Right atrium auricular region (tissue), 2 donors: Measurements from ENCODE around the gene PAFAH1B2. TPM values are rescaled to one million over a fixed set of nuclear protein-coding genes. Genes with fewer than 3 reads are reported as not detected.

Source experiments
- DNase-seq: peaks from one replicate; pipeline ENCODE4 v3.0.0-alpha.2; 2019; ENCODE audit warnings: low spot score
- H3K27ac ChIP-seq, 2 donors: fragments of 200-600 bp; sonication (generic); 1 replicate in 1 of 2; 2 replicates in 1 of 2; pipeline ENCODE4 v1.5.1; 2016 to 2019
- H3K27me3 ChIP-seq, 2 donors: fragments of 200-600 bp; sonication (generic); one replicate each; pipeline versions ENCODE4 v1.5.1 to v1.6.0; 2017 to 2019
- H3K36me3 ChIP-seq: fragments of 200-600 bp; sonication (generic); one replicate; pipeline ENCODE4 v1.5.1; 2016
- H3K4me1 ChIP-seq, 2 donors: fragments of 200-600 bp; sonication (generic); one replicate each; pipeline versions ENCODE4 v1.5.1 to v1.6.0; 2017 to 2019
- H3K4me3 ChIP-seq, 2 donors: fragments of 200-600 bp; sonication (generic); 1 replicate in 1 of 2; 2 replicates in 1 of 2; pipeline ENCODE4 v1.5.1; 2017 to 2019; ENCODE audit warnings: mild to moderate bottlenecking in 1 of 2, moderate library complexity in 1 of 2
- H3K9me3 ChIP-seq, 2 donors: fragments of 200-600 bp; sonication (generic); one replicate each; pipeline ENCODE4 v1.5.1; 2019
- CTCF ChIP-seq, 2 donors: fragments of 200-600 bp; sonication (generic); IDR thresholded peaks; one replicate each; pipeline ENCODE4 v1.5.1; 2019; ENCODE audit warnings: antibody characterized with exemption in 2 of 2
- total RNA-seq, 2 donors: library from RNA; depleted of rRNA; stranded (reverse); fragments of >200 nt; gene quantifications; one replicate each; pipeline ENCODE4 v1.1.0, GENCODE V29; 2016

The PAFAH1B2 gene
- total RNA-seq, 2 donors from 2014 or later, result 41.1 to 65.8 TPM

- no peak for TF ChIP-seq CTCF (IDR thresholded peaks at IDR 0.05)
- H3K4me3 ChIP-seq, result peak overlapping the region; percentile 89 to 93
- H3K27ac ChIP-seq, result peak overlapping the region; percentile 91 to 95
- H3K36me3 ChIP-seq, result no peaks in the 10 kb centered on the region
- H3K9me3 ChIP-seq, result no peaks in the 10 kb centered on the region
- no peaks in the 10 kb centered on the region for H3K27me3 ChIP-seq
- peaks cover 0 to 59% of the 10 kb centered on the region in 2 donors for H3K4me1 ChIP-seq
- DNase-seq, result peak; percentile 61
Observed at GRCh38 chr11:117097389-117098268, 46.5 kb upstream of the PAFAH1B2 start.

- Histone ChIP-seq H3K4me3 (peak within 1 kb of the TSS; percentile 89 to 93), H3K27me3 (no peaks in the 10 kb centered on the region), H3K36me3 (no peaks in the 10 kb centered on the region), H3K27ac (peak within 1 kb of the TSS; percentile 91 to 95), H3K9me3 (no peaks in the 10 kb centered on the region), H3K4me1 (peaks cover 0 to 59% of the 10 kb centered on the region in 2 donors)
- DNase-seq, result peak; percentile 92
- peak in 1 of 2 donors; percentile 74 for TF ChIP-seq CTCF (IDR thresholded peaks at IDR 0.05)
Observed at GRCh38 chr11:117098269-117099232, 45.5 kb upstream of the PAFAH1B2 start, which contains the start of gene SIK3. SIK3 (minus strand) TSS chr11:117098428; CDS start chr11:117098415, 13 bp downstream.

- H3K9me3 ChIP-seq, result no peaks in the 10 kb centered on the region
- no peak for TF ChIP-seq CTCF (IDR thresholded peaks at IDR 0.05)
- peak overlapping the region; percentile 91 to 95 for H3K27ac ChIP-seq
- no peak overlapping the region for H3K4me3 ChIP-seq
- H3K27me3 ChIP-seq, result no peaks in the 10 kb centered on the region
- no peaks in the 10 kb centered on the region for H3K36me3 ChIP-seq
- peaks cover 0 to 50% of the 10 kb centered on the region in 2 donors for H3K4me1 ChIP-seq
- no peak for DNase-seq
Observed at GRCh38 chr11:117099696-117100095, 44.4 kb upstream of the PAFAH1B2 start.

GRCh38 chr11:117100556-117100955 lies 43.5 kb upstream of the PAFAH1B2 start:
- peak overlapping the region in 1 of 2 donors; percentile 91 for H3K27ac ChIP-seq
- no peak for DNase-seq
- H3K9me3 ChIP-seq, result no peaks in the 10 kb centered on the region
- no peak overlapping the region for H3K4me3 ChIP-seq
- peaks cover 0 to 43% of the 10 kb centered on the region in 2 donors for H3K4me1 ChIP-seq
- H3K36me3 ChIP-seq, result no peaks in the 10 kb centered on the region
- no peak for TF ChIP-seq CTCF (IDR thresholded peaks at IDR 0.05)
- no peaks in the 10 kb centered on the region for H3K27me3 ChIP-seq

GRCh38 chr11:117107701-117108590 lies 36.1 kb upstream of the PAFAH1B2 start:
- TF ChIP-seq CTCF (IDR thresholded peaks at IDR 0.05), result no peak
- Histone ChIP-seq H3K27ac (peak overlapping the region in 1 of 2 donors; percentile 61), H3K36me3 (no peaks in the 10 kb centered on the region), H3K4me3 (no peak overlapping the region), H3K27me3 (no peaks in the 10 kb centered on the region), H3K9me3 (no peaks in the 10 kb centered on the region), H3K4me1 (no peaks in the 10 kb centered on the region)
- no peak for DNase-seq
